ENCODE measurements around the gene STIM1.

The STIM1 gene

DNA sequence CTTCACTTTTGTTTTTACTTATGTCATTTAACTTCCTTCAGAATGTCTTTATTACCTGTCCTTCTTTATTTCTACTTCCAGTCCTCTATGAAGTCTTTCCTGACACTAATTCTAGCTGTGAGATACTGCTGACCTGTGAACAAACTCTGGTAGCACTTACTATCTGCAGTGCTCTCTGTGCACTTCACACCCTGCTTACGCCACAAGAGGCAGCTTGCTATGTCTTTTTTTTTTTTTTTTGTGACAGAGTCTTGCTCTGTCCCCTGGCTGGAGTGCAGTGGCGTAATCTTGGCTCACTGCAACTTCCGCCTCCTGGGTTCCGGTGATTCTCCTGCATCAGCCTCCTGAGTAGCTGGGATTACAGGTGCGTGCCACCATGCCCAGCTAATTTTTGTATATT, 10.7 kb downstream of the STIM1 start:
- DNase-seq (ENCODE audit: extremely low read depth, low read depth), result no peak
- no peak for TF ChIP-seq CTCF (IDR thresholded peaks at IDR 0.05; ENCODE audit: low read depth, low read length)

DNA sequence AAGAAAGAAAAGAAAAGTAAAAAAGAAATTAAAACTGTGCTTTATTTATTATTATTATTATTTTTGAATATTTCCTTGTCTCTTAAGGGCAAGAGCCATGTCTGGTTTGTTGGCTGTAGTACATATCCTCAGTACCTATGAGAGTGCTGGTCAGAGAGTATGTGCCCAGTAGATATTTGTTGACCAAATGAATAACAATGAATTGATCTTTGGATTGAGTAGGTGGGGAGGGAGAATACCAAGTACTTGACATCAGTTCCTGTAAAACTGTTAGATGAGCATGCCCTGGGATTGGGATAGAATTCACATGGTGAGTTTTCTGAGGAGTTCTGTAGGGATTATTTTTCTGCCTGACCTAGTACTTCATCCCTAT, 11.4 kb downstream of the STIM1 start:
- no peak for DNase-seq (ENCODE audit: extremely low read depth, low read depth)
- TF ChIP-seq CTCF (IDR thresholded peaks at IDR 0.05; ENCODE audit: low read depth, low read length), result no peak

GRCh38 chr11:3867209-3868091, 12.0 kb downstream of the STIM1 start:
- no peak for DNase-seq (ENCODE audit: extremely low read depth, low read depth)
- TF ChIP-seq CTCF (IDR thresholded peaks at IDR 0.05; ENCODE audit: low read depth, low read length), result no peak

DNA sequence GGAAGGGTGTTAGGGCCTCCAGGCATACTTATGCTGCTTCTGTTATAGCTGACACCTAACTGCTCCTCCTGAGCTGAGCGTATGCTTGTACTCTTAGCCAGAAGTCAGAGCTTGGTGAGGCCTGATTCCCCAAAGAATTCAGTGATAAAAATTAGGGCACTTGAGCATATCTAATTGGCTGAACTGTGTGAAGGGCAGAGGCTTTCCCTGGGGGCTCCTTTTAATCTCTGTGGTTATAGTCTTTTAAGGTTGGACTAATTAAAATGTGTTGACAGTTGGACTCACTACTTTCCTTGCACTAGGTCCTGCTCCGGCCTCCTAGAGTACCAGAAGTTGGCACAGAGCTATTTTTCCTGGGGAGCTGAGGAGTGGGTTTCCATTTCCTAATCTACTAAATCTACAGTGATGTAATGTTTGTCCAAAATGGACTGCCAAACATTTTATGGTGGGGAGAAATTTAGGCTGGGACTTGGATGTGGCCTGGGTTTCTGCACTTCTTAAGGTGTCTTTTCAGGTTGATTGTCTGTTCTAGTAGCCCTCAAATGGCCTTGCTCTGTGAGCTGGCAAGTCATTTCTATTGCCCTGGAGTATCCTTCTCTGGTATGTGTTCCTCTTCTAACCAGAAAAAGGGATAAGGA, 18.4 kb downstream of the STIM1 start:
- no peak for DNase-seq (ENCODE audit: extremely low read depth, low read depth)
- TF ChIP-seq CTCF (IDR thresholded peaks at IDR 0.05; ENCODE audit: low read depth, low read length), result no peak

GRCh38 chr11:3876613-3877012, 21.1 kb downstream of the STIM1 start:
- no peak for DNase-seq (ENCODE audit: extremely low read depth, low read depth)
- no peak for TF ChIP-seq CTCF (IDR thresholded peaks at IDR 0.05; ENCODE audit: low read depth, low read length)

GRCh38 chr11:3877364-3878257, 22.1 kb downstream of the STIM1 start:
- no peak for TF ChIP-seq CTCF (IDR thresholded peaks at IDR 0.05; ENCODE audit: low read depth, low read length)
- DNase-seq (ENCODE audit: extremely low read depth, low read depth), result no peak

All from AG09319 (cell line).